ENCODE measurements around the gene FDPS.

Gene FDPS

GRCh38 chr1:155322953-155323728 is 14.5 kb downstream of the FDPS start:
- peak; percentile 89 for DNase-seq (ENCODE audit: low read depth)
- peak; percentile 95 for TF ChIP-seq CTCF (IDR thresholded peaks at IDR 0.05; ENCODE audit: insufficient read depth, low read depth, low read length, missing control alignments)

GRCh38 chr1:155323729-155324036 is 15.0 kb downstream of the FDPS start:
- peak; percentile 93 for DNase-seq (ENCODE audit: low read depth)
- H3K4me3 ChIP-seq (ENCODE audit: low read depth, low read length) = peak overlapping the region; percentile 86
- no peak for TF ChIP-seq CTCF (IDR thresholded peaks at IDR 0.05; ENCODE audit: insufficient read depth, low read depth, low read length, missing control alignments)

More at GRCh38 chr1:155322953-155323728, 14.5 kb downstream of the FDPS start:
- peak overlapping the region; percentile 86 for H3K4me3 ChIP-seq (ENCODE audit: low read depth, low read length)

GRCh38 chr1:155324037-155324716 is 15.5 kb downstream of the FDPS start:
- peak overlapping the region; percentile 86 for H3K4me3 ChIP-seq (ENCODE audit: low read depth, low read length)
- peak; percentile 95 for DNase-seq (ENCODE audit: low read depth)
- TF ChIP-seq CTCF (IDR thresholded peaks at IDR 0.05; ENCODE audit: insufficient read depth, low read depth, low read length, missing control alignments) = no peak

- peak; percentile 31 for TF ChIP-seq CTCF (IDR thresholded peaks at IDR 0.05; ENCODE audit: insufficient read depth, low read depth, low read length, missing control alignments)
- H3K4me3 ChIP-seq (ENCODE audit: low read depth, low read length) = peak overlapping the region; percentile 86
- no peak for DNase-seq (ENCODE audit: low read depth)
These were observed 16.3 kb downstream of the FDPS start for GRCh38 chr1:155324717-155325602.

GRCh38 chr1:155325603-155325893 is 16.9 kb downstream of the FDPS start:
- no peak for DNase-seq (ENCODE audit: low read depth)
- no peak for TF ChIP-seq CTCF (IDR thresholded peaks at IDR 0.05; ENCODE audit: insufficient read depth, low read depth, low read length, missing control alignments)
- H3K4me3 ChIP-seq (ENCODE audit: low read depth, low read length) = no peak overlapping the region

- H3K4me3 ChIP-seq (ENCODE audit: low read depth, low read length) = no peak overlapping the region
- DNase-seq (ENCODE audit: low read depth) = no peak
- no peak for TF ChIP-seq CTCF (IDR thresholded peaks at IDR 0.05; ENCODE audit: insufficient read depth, low read depth, low read length, missing control alignments)
These were observed 17.4 kb downstream of the FDPS start for GRCh38 chr1:155326020-155326526.
